ENCODE measurements around the gene BICC1.

GRCh38 chr10:58802047-58802446, 289.4 kb downstream of the BICC1 start:
- TF ChIP-seq CTCF (conservative IDR thresholded peaks at IDR 0.05) (no peak), ZFX (IDR thresholded peaks at IDR 0.05) (no peak)
